HCT116 (cell line): ENCODE data around the gene CCDC198. TPM values are rescaled to one million over a fixed set of nuclear protein-coding genes. Genes with fewer than 3 reads are reported as not detected.

Experiments
- ATAC-seq: fragments of 200-7000 bp; cut with Tn5 transposase; 2 replicates; pipeline ENCODE4 v1.9.1; 2020; ENCODE audit warnings: mild to moderate bottlenecking, moderate library complexity
- BruUV-seq: library from RNA; stranded (reverse); fragments of 400-500 nt; replicated peaks from 2 replicates; lab custom pipeline; 2021; lab: Mats Ljungman, UMichigan
- CTCF ChIA-PET: fragments of 300-600 bp; sonication (Branson Sonifier 250); formaldehyde crosslinking; loops from one replicate; lab custom pipeline; 2021; ENCODE audit warnings: antibody characterized with exemption; lab: Charles Lee
- POLR2A ChIA-PET: fragments of 300-600, 350-600 bp; sonication (Branson Sonifier 250); formaldehyde crosslinking; loops from one replicate; lab custom pipeline; 2021; ENCODE audit warnings: antibody characterized with exemption; lab: Charles Lee
- RAD21 ChIA-PET, 2 experiments: fragments of 300-600 bp; sonication (Branson Sonifier 250); formaldehyde crosslinking; loops; one replicate each; lab custom pipeline; 2023; ENCODE audit warnings: low total read pairs in 2 of 2; ENCODE audit not compliant: uncharacterized antibody in 2 of 2, unreplicated experiment in 2 of 2, low non-redundant PET in 1 of 2; lab: Charles Lee
- DNase-seq: peaks from one replicate; pipeline ENCODE4 v3.0.0-alpha.2; 2010; ENCODE audit warnings: low read depth, low spot score
- H2AFZ ChIP-seq: fragments of 200-600 bp; shearing (Covaris generic), sonication (generic); 2 replicates; pipeline ENCODE4 v1.6.1; 2017; ENCODE audit warnings: low read depth, mixed run types, mixed read lengths, antibody characterized with exemption, low read length; ENCODE audit not compliant: poor library complexity, severe bottlenecking
- H3K27ac ChIP-seq: 2 replicates; pipeline ENCODE4 v1.5.1; 2012; ENCODE audit warnings: low read depth, low read length
- H3K27me3 ChIP-seq: fragments of 200-600 bp; sonication (generic); 2 replicates; pipeline ENCODE4 v1.6.1; 2016; ENCODE audit warnings: mixed run types, low read length, mixed read lengths; ENCODE audit not compliant: insufficient read depth
- H3K36me3 ChIP-seq, 2 experiments: fragments of 200-500 bp in 1 of 2; fragments of 200-600 bp in 1 of 2; sonication (Bioruptor generic) in 1 of 2; sonication (generic) in 1 of 2; 2 replicates each; pipeline versions ENCODE4 v1.5.1 to v1.6.1; 2014 to 2016; ENCODE audit warnings: low read length in 2 of 2, inconsistent platforms in 1 of 2, mixed read lengths in 1 of 2, mixed run types in 1 of 2; ENCODE audit not compliant: insufficient read depth in 2 of 2, control insufficient read depth in 1 of 2
- H3K4me1 ChIP-seq, 2 experiments: fragments of 200-600 bp in 1 of 2; sonication (generic) in 1 of 2; 2 replicates each; pipeline versions ENCODE4 v1.5.1 to v1.6.1; 2012 to 2017; ENCODE audit warnings: low read length in 2 of 2, inconsistent platforms in 1 of 2, mild to moderate bottlenecking in 1 of 2, mixed read lengths in 1 of 2, mixed run types in 1 of 2, moderate library complexity in 1 of 2; ENCODE audit not compliant: insufficient read depth in 2 of 2, control insufficient read depth in 1 of 2
- H3K4me2 ChIP-seq: fragments of 200-600 bp; sonication (generic); 2 replicates; pipeline ENCODE4 v1.6.1; 2017; ENCODE audit warnings: mixed run types, low read length, mixed read lengths
- H3K4me3 ChIP-seq, 2 experiments: fragments of 200-600 bp in 1 of 2; sonication (generic) in 1 of 2; replicated peaks in 1 of 2; 2 replicates each; pipeline ENCODE4 v1.5.1; 2011 to 2016; ENCODE audit warnings: low read length in 2 of 2, control low read depth in 1 of 2, low read depth in 1 of 2, mild to moderate bottlenecking in 1 of 2, mixed read lengths in 1 of 2, mixed run types in 1 of 2
- H3K79me2 ChIP-seq: fragments of 200-600 bp; sonication (generic); 2 replicates; pipeline ENCODE4 v1.6.1; 2017; ENCODE audit warnings: mild to moderate bottlenecking, mixed run types, low read length, moderate library complexity, mixed read lengths; ENCODE audit not compliant: insufficient read depth
- H3K9ac ChIP-seq: fragments of 200-600 bp; sonication (generic); 2 replicates; pipeline ENCODE4 v1.6.1; 2016; ENCODE audit warnings: low read length, mixed read lengths
- H3K9me2 ChIP-seq: fragments of 200-600 bp; sonication (generic), shearing (Covaris generic); 2 replicates; pipeline ENCODE4 v1.6.1; 2017; ENCODE audit warnings: mixed run types, mild to moderate bottlenecking, moderate library complexity; ENCODE audit not compliant: insufficient read depth
- H3K9me3 ChIP-seq, 2 experiments: fragments of 200-500 bp in 1 of 2; fragments of 200-600 bp in 1 of 2; sonication (Bioruptor generic) in 1 of 2; sonication (generic) in 1 of 2; 2 replicates each; pipeline ENCODE4 v1.6.1; 2014 to 2017; ENCODE audit warnings: low read length in 2 of 2, mixed read lengths in 2 of 2, inconsistent platforms in 1 of 2, low read depth in 1 of 2, mild to moderate bottlenecking in 1 of 2, mixed run types in 1 of 2, moderate library complexity in 1 of 2; ENCODE audit not compliant: control insufficient read depth in 1 of 2, insufficient read depth in 1 of 2
- H4K20me1 ChIP-seq: fragments of 200-600 bp; sonication (generic), shearing (Covaris generic); 2 replicates; pipeline ENCODE4 v1.6.1; 2017; ENCODE audit warnings: mixed run types, mild to moderate bottlenecking, moderate library complexity; ENCODE audit not compliant: insufficient read depth
- ATF3 ChIP-seq: IDR thresholded peaks from 2 replicates; pipeline ENCODE4 v1.6.1; 2012
- CBX3 ChIP-seq: IDR thresholded peaks from 2 replicates; pipeline ENCODE4 v1.6.1; 2012; ENCODE audit warnings: low read depth
- CTCF ChIP-seq, 3 experiments: fragments of 200-600 bp in 1 of 3; sonication (generic) in 1 of 3; IDR thresholded peaks in 2 of 3; conservative IDR thresholded peaks in 1 of 3; 2 replicates each; pipeline ENCODE4 v1.5.1; 2012 to 2017; ENCODE audit warnings: low read depth in 2 of 3, low read length in 2 of 3, antibody characterized with exemption in 1 of 3, borderline replicate concordance in 1 of 3, control low read depth in 1 of 3, mild to moderate bottlenecking in 1 of 3, mixed read lengths in 1 of 3, mixed run types in 1 of 3, moderate library complexity in 1 of 3; ENCODE audit not compliant: insufficient read depth in 1 of 3
- EGR1 ChIP-seq: IDR thresholded peaks from 2 replicates; pipeline ENCODE4 v1.6.1; 2012; ENCODE audit warnings: low read depth
- ELF1 ChIP-seq: IDR thresholded peaks from 2 replicates; pipeline ENCODE4 v1.6.1; 2012; ENCODE audit warnings: low read depth, borderline replicate concordance
- EZH2 ChIP-seq: fragments of 200-600 bp; sonication (generic); IDR thresholded peaks from 2 replicates; pipeline ENCODE4 v1.6.1; 2017; ENCODE audit warnings: antibody characterized with exemption, mixed run types
- FOSL1 ChIP-seq: IDR thresholded peaks from 2 replicates; pipeline ENCODE4 v1.6.1; 2012; ENCODE audit warnings: low read depth
- MAX ChIP-seq: IDR thresholded peaks from 2 replicates; pipeline ENCODE4 v1.6.1; 2012
- POLR2A ChIP-seq: IDR thresholded peaks from 2 replicates; pipeline ENCODE4 v1.7.0; 2011; ENCODE audit warnings: borderline replicate concordance; ENCODE audit not compliant: insufficient read depth, insufficient read length; ENCODE audit errors: extremely low read depth
- RAD21 ChIP-seq: IDR thresholded peaks from 2 replicates; pipeline ENCODE4 v1.6.1; 2012; ENCODE audit warnings: low read depth, mild to moderate bottlenecking
- SIN3A ChIP-seq: IDR thresholded peaks from 2 replicates; pipeline ENCODE4 v1.6.1; 2012; ENCODE audit warnings: low read depth
- SRF ChIP-seq: IDR thresholded peaks from 2 replicates; pipeline ENCODE4 v1.6.1; 2012; ENCODE audit warnings: low read depth
- TCF7L2 ChIP-seq: IDR thresholded peaks from 2 replicates; pipeline ENCODE4 v1.7.0; 2011; ENCODE audit warnings: borderline replicate concordance, inconsistent platforms; ENCODE audit not compliant: insufficient read depth, insufficient read length; ENCODE audit errors: extremely low read depth
- YY1 ChIP-seq: IDR thresholded peaks from 2 replicates; pipeline ENCODE4 v1.6.1; 2011; ENCODE audit warnings: low read length, low read depth, moderate library complexity, mild to moderate bottlenecking; ENCODE audit not compliant: insufficient replicate concordance; ENCODE audit errors: extremely low read depth
- ZBTB33 ChIP-seq: IDR thresholded peaks from 2 replicates; pipeline ENCODE4 v1.6.1; 2011; ENCODE audit warnings: mild to moderate bottlenecking, low read length, moderate library complexity; ENCODE audit not compliant: insufficient replicate concordance; ENCODE audit errors: extremely low read depth
- ZFX ChIP-seq: fragments of 450-650 bp; IDR thresholded peaks from 2 replicates; pipeline ENCODE4 v1.6.1; 2017
- ZNF274 ChIP-seq: fragments of 200-500 bp; sonication (Bioruptor generic); IDR thresholded peaks from 2 replicates; pipeline ENCODE4 v1.6.1; 2014; ENCODE audit warnings: mild to moderate bottlenecking, low read depth, low read length, inconsistent platforms
- intact Hi-C: fragments of 100-400 bp; cut with micrococcal nuclease; formaldehyde crosslinking; loops from 2 replicates; pipeline ENCODE4 v1.10.0; 2022
- total RNA-seq: library from RNA; stranded (reverse); gene quantifications from one replicate; pipeline ENCODE4 v1.2.1, GENCODE V29; 2021; ENCODE audit not compliant: unreplicated experiment

The CCDC198 gene
- total RNA-seq, 1 experiment from 2014 or later = not detected

DNA sequence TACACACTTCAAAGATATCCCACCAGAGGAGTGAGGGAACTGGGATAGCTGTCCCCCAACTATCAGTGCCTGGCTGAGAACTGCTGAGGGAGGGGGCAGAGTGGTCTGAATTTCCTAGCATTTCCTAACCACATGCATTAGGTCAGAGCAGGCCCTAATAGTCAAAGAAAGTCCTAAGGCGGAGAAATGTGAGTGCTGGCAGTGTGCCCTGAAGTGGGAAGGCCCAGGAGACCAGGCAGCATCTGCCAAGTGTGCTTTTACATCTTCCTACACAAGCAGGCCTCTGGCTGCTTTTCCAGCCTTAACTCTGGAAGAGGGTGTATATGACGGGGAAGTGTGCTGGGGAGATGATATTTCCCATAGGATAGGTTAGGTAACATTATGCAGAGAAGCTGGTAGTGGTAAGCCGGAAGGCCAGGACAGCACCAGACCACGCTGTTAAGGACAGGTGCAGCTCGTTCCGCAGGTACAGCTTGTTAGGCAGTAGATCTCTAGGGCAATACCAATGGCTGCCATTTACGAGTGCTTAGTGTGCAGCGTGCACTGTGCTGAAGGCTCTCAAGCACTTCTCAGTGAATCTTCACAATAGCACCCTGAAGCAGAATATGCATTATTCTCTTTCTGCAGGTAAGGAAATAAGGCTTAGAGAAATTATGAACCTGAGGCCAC lies 9.1 kb upstream of the CCDC198 start:
- no peaks in the 10 kb centered on the region for H3K36me3 ChIP-seq
- H4K20me1 ChIP-seq = no peaks in the 10 kb centered on the region
- CTCF ChIA-PET = no interaction called here
- H3K4me3 ChIP-seq = no peak overlapping the region
- peaks cover 24% of the 10 kb centered on the region for H3K27me3 ChIP-seq
- H3K4me2 ChIP-seq = no peak overlapping the region
- H3K9ac ChIP-seq = no peak overlapping the region
- H3K9me2 ChIP-seq = no peaks in the 10 kb centered on the region
- ATAC-seq = no peak
- DNase-seq = no peak
- H3K79me2 ChIP-seq = no peaks in the 10 kb centered on the region
- RAD21 ChIA-PET = no interaction called here
- no peak overlapping the region for H2AFZ ChIP-seq
- POLR2A ChIA-PET = no interaction called here
- BruUV-seq = no TSS peak
- no peaks in the 10 kb centered on the region for H3K4me1 ChIP-seq
- TF ChIP-seq SIN3A = no peak
- no peak for TF ChIP-seq CBX3
- no peak for TF ChIP-seq ELF1
- TF ChIP-seq RAD21 = no peak
- TF ChIP-seq ZFX = no peak
- no peak for TF ChIP-seq YY1
- TF ChIP-seq CTCF (IDR thresholded peaks at IDR 0.05 in 2 of 3, conservative IDR thresholded peaks at IDR 0.05 in 1 of 3; ENCODE audit: borderline replicate concordance in 1 of 3, insufficient read depth in 1 of 3, low read depth in 2 of 3, low read length in 2 of 3) = no peak
- no peak for TF ChIP-seq ZBTB33
- no peak for TF ChIP-seq ZNF274
- TF ChIP-seq SRF = no peak
- no peak for TF ChIP-seq POLR2A
- no peak for TF ChIP-seq EGR1
- no peak for TF ChIP-seq ATF3
- no peak for TF ChIP-seq FOSL1
- TF ChIP-seq TCF7L2 = no peak
- no peak for TF ChIP-seq EZH2
- no peak for TF ChIP-seq MAX
- H3K27ac ChIP-seq = no peak overlapping the region
- no peaks in the 10 kb centered on the region for H3K9me3 ChIP-seq
- intact Hi-C loops = no loop called here
